H1 (cell line): Measurements from ENCODE around the gene RANBP17. TPM values are rescaled to one million over a fixed set of nuclear protein-coding genes. Genes with fewer than 3 reads are reported as not detected.

Experiments
- CTCF ChIA-PET: fragments of 300-600 bp; sonication (Branson Sonifier 250); formaldehyde crosslinking; loops from one replicate; lab custom pipeline; 2021; ENCODE audit not compliant: partially characterized antibody; lab: Charles Lee
- POLR2A ChIA-PET: fragments of 300-600 bp; sonication (Branson Sonifier 250); formaldehyde crosslinking; loops from one replicate; lab custom pipeline; 2021; ENCODE audit warnings: inconsistent platforms; ENCODE audit not compliant: partially characterized antibody; lab: Charles Lee
- DNase-seq, 2 experiments: peaks; one replicate each; pipeline versions ENCODE4 v3.0.0 to v3.0.0-alpha.2; 2010 to 2022; ENCODE audit warnings: low spot score in 2 of 2, low read depth in 1 of 2, mixed read lengths in 1 of 2
- FAIRE-seq: peaks from 2 replicates; lab custom pipeline; 2011; peaks lifted over from hg19 to GRCh38; lab: Jason Lieb, UNC
- H2AFZ ChIP-seq: 2 replicates; pipeline ENCODE4 v1.8.1; 2012; ENCODE audit warnings: low read length, inconsistent platforms
- H2AK5ac ChIP-seq: 2 replicates; pipeline ENCODE4 v1.6.1; 2013; ENCODE audit warnings: low read depth, low read length
- H2BK120ac ChIP-seq: replicated peaks from 2 replicates; pipeline ENCODE3; 2013; ENCODE audit warnings: low read depth, low read length, inconsistent platforms
- H2BK12ac ChIP-seq: 2 replicates; pipeline ENCODE4 v1.6.1; 2013; ENCODE audit warnings: low read depth, low read length
- H2BK15ac ChIP-seq: 2 replicates; pipeline ENCODE4 v1.6.1; 2013; ENCODE audit warnings: low read length
- H2BK20ac ChIP-seq: 2 replicates; pipeline ENCODE4 v1.6.1; 2013; ENCODE audit warnings: low read length
- H2BK5ac ChIP-seq: 2 replicates; pipeline ENCODE4 v1.6.1; 2013; ENCODE audit warnings: low read depth, low read length
- H3K14ac ChIP-seq: 2 replicates; pipeline ENCODE4 v1.6.1; 2013; ENCODE audit warnings: inconsistent platforms; ENCODE audit not compliant: insufficient read length
- H3K18ac ChIP-seq: 2 replicates; pipeline ENCODE4 v1.6.1; 2013; ENCODE audit warnings: low read length; ENCODE audit errors: extremely low read depth
- H3K23ac ChIP-seq: 2 replicates; pipeline ENCODE4 v1.6.1; 2013; ENCODE audit warnings: inconsistent platforms; ENCODE audit not compliant: insufficient read length
- H3K23me2 ChIP-seq: 2 replicates; pipeline ENCODE4 v1.6.1; 2013; ENCODE audit warnings: low read depth, low read length
- H3K27ac ChIP-seq: 2 replicates; pipeline ENCODE4 v1.6.1; 2011; ENCODE audit warnings: low read depth, low read length, inconsistent platforms
- H3K27me3 ChIP-seq, 4 experiments: replicated peaks in 1 of 4; 1 replicate in 1 of 4; 2 replicates in 3 of 4; pipeline versions ENCODE4 v1.6.1 to v1.8.1; 2011 to 2013; ENCODE audit warnings: low read length in 3 of 4, mild to moderate bottlenecking in 3 of 4, inconsistent platforms in 2 of 4, mixed read lengths in 2 of 4, moderate library complexity in 1 of 4; ENCODE audit not compliant: control insufficient read depth in 3 of 4, insufficient read depth in 3 of 4; ENCODE audit errors: extremely low read depth in 1 of 4
- H3K36me3 ChIP-seq, 4 experiments: 2 replicates each; pipeline versions ENCODE4 v1.6.1 to v1.8.1; 2011 to 2013; ENCODE audit warnings: mild to moderate bottlenecking in 4 of 4, low read length in 3 of 4, moderate library complexity in 2 of 4, control low read depth in 1 of 4, inconsistent platforms in 1 of 4; ENCODE audit not compliant: insufficient read depth in 4 of 4, control insufficient read depth in 2 of 4
- H3K4ac ChIP-seq: replicated peaks from 2 replicates; pipeline ENCODE3; 2013; ENCODE audit warnings: low read length, low read depth, mixed read lengths, inconsistent platforms; ENCODE audit not compliant: insufficient read length
- H3K4me1 ChIP-seq, 4 experiments: replicated peaks in 1 of 4; 1 replicate in 1 of 4; 2 replicates in 3 of 4; pipeline versions ENCODE4 v1.6.1 to v1.8.1; 2011 to 2013; ENCODE audit warnings: low read length in 3 of 4, inconsistent platforms in 2 of 4, mixed read lengths in 1 of 4; ENCODE audit not compliant: insufficient read depth in 4 of 4, control insufficient read depth in 3 of 4
- H3K4me2 ChIP-seq, 2 experiments: 2 replicates each; pipeline versions ENCODE4 v1.6.1 to v1.8.1; 2011 to 2013; ENCODE audit warnings: low read depth in 2 of 2, low read length in 2 of 2, control low read depth in 1 of 2, inconsistent platforms in 1 of 2, mild to moderate bottlenecking in 1 of 2; ENCODE audit not compliant: insufficient read depth in 1 of 2
- H3K4me3 ChIP-seq, 4 experiments: fragments of 200-600, 300-600 bp in 1 of 4; sonication (generic), shearing (Covaris generic), sonication (Bioruptor Twin) in 1 of 4; 2 replicates each; pipeline versions ENCODE4 v1.5.1 to v1.8.1; 2011 to 2016; ENCODE audit warnings: low read length in 4 of 4, low read depth in 3 of 4, control low read depth in 2 of 4, inconsistent platforms in 2 of 4, mild to moderate bottlenecking in 2 of 4, mixed read lengths in 1 of 4, moderate library complexity in 1 of 4; ENCODE audit not compliant: insufficient read depth in 2 of 4; ENCODE audit errors: extremely low read depth in 1 of 4
- H3K56ac ChIP-seq: replicated peaks from 2 replicates; pipeline ENCODE3; 2013; ENCODE audit warnings: low read depth, mild to moderate bottlenecking, mixed read lengths, low read length, inconsistent platforms; ENCODE audit not compliant: insufficient read length
- H3K79me1 ChIP-seq: 2 replicates; pipeline ENCODE4 v1.6.1; 2013; ENCODE audit warnings: low read depth, low read length, control low read depth
- H3K79me2 ChIP-seq, 2 experiments: 2 replicates each; pipeline versions ENCODE4 v1.6.1 to v1.8.1; 2012 to 2013; ENCODE audit warnings: low read length in 2 of 2, mild to moderate bottlenecking in 2 of 2, inconsistent platforms in 1 of 2; ENCODE audit not compliant: insufficient read depth in 2 of 2, control insufficient read depth in 1 of 2
- H3K9ac ChIP-seq, 4 experiments: replicated peaks in 1 of 4; 1 replicate in 1 of 4; 2 replicates in 3 of 4; pipeline versions ENCODE4 v1.6.1 to v1.8.1; 2011 to 2013; ENCODE audit warnings: low read depth in 3 of 4, low read length in 3 of 4, control low read depth in 2 of 4, mild to moderate bottlenecking in 2 of 4, moderate library complexity in 2 of 4, inconsistent platforms in 1 of 4; ENCODE audit errors: extremely low read depth in 1 of 4
- H3K9me3 ChIP-seq, 2 experiments: 2 replicates each; pipeline versions ENCODE4 v1.6.1 to v1.8.1; 2012 to 2013; ENCODE audit warnings: mild to moderate bottlenecking in 2 of 2, moderate library complexity in 2 of 2, control low read depth in 1 of 2, inconsistent platforms in 1 of 2, low read depth in 1 of 2, low read length in 1 of 2, mixed read lengths in 1 of 2; ENCODE audit not compliant: insufficient read depth in 2 of 2
- H4K20me1 ChIP-seq, 2 experiments: replicated peaks in 1 of 2; 2 replicates each; pipeline versions ENCODE3 to v1.8.1; 2011 to 2013; ENCODE audit warnings: inconsistent platforms in 2 of 2, low read length in 2 of 2, mild to moderate bottlenecking in 1 of 2; ENCODE audit not compliant: insufficient read depth in 2 of 2, control insufficient read depth in 1 of 2
- H4K5ac ChIP-seq: 2 replicates; pipeline ENCODE4 v1.6.1; 2013; ENCODE audit warnings: low read length, low read depth, mixed read lengths, inconsistent platforms; ENCODE audit not compliant: insufficient read length
- H4K8ac ChIP-seq: 2 replicates; pipeline ENCODE4 v1.8.0; 2013; ENCODE audit warnings: mild to moderate bottlenecking, moderate library complexity, low read length, inconsistent platforms; ENCODE audit not compliant: insufficient read depth; ENCODE audit errors: extremely low read depth
- H4K91ac ChIP-seq: replicated peaks from 2 replicates; pipeline ENCODE3; 2013; ENCODE audit warnings: low read length, mixed read lengths, inconsistent platforms; ENCODE audit not compliant: insufficient read length
- BRCA1 ChIP-seq: IDR thresholded peaks from 2 replicates; pipeline ENCODE4 v1.6.1; 2012; ENCODE audit warnings: low read depth, low read length, improper control_type of control experiment
- CBX5 ChIP-seq: fragments of 300-800, 300-1000 bp; sonication (generic); IDR thresholded peaks from 2 replicates; pipeline ENCODE4 v1.7.1; 2016; ENCODE audit warnings: antibody characterized with exemption, low read length, low read depth
- CBX8 ChIP-seq: fragments of 300-800, 300-1000 bp; sonication (generic); IDR thresholded peaks from 2 replicates; pipeline ENCODE4 v1.7.1; 2016; ENCODE audit warnings: low read depth, low read length, borderline replicate concordance
- CEBPB ChIP-seq: IDR thresholded peaks from 2 replicates; pipeline ENCODE4 v1.6.1; 2012; ENCODE audit warnings: low read depth, low read length
- CHD2 ChIP-seq: IDR thresholded peaks from 2 replicates; pipeline ENCODE4 v1.6.1; 2012; ENCODE audit warnings: low read length, improper control_type of control experiment
- EZH2 ChIP-seq: fragments of 200-600 bp; sonication (generic); IDR thresholded peaks from 2 replicates; pipeline ENCODE4 v1.7.1; 2012; ENCODE audit warnings: low read depth, mild to moderate bottlenecking, moderate library complexity, low read length, inconsistent platforms; ENCODE audit not compliant: severe bottlenecking
- GABPA ChIP-seq: IDR thresholded peaks from 2 replicates; pipeline ENCODE4 v1.6.1; 2011; ENCODE audit warnings: mild to moderate bottlenecking, low read length, moderate library complexity, borderline replicate concordance; ENCODE audit not compliant: insufficient read depth
- JUN ChIP-seq: IDR thresholded peaks from 2 replicates; pipeline ENCODE4 v1.6.1; 2011; ENCODE audit warnings: low read depth, mild to moderate bottlenecking, improper control_type of control experiment, low read length
- JUND ChIP-seq: IDR thresholded peaks from 2 replicates; pipeline ENCODE4 v1.6.1; 2011; ENCODE audit warnings: mild to moderate bottlenecking, improper control_type of control experiment, low read length
- KDM1A ChIP-seq: fragments of 200-600, 300-600 bp; sonication (generic); IDR thresholded peaks from 2 replicates; pipeline ENCODE4 v1.7.1; 2016; ENCODE audit warnings: mild to moderate bottlenecking, low read length, borderline replicate concordance
- KDM4A ChIP-seq: IDR thresholded peaks from one replicate; pipeline ENCODE4 v1.7.1; 2012; ENCODE audit warnings: low read depth, mild to moderate bottlenecking, moderate library complexity, low read length, inconsistent platforms; ENCODE audit not compliant: severe bottlenecking
- NANOG ChIP-seq: IDR thresholded peaks from 2 replicates; pipeline ENCODE4 v1.6.1; 2011; ENCODE audit warnings: low read length, low read depth, mild to moderate bottlenecking, inconsistent platforms; ENCODE audit not compliant: insufficient read depth, poor library complexity, severe bottlenecking
- PHF8 ChIP-seq: fragments of 200-600 bp; sonication (generic); conservative IDR thresholded peaks from 2 replicates; pipeline ENCODE4 v1.7.1; 2012; ENCODE audit warnings: low read depth, mild to moderate bottlenecking, inconsistent platforms, low read length, moderate library complexity
- POU5F1 ChIP-seq: IDR thresholded peaks from 2 replicates; pipeline ENCODE4 v1.6.1; 2011; ENCODE audit warnings: low read depth, mild to moderate bottlenecking, low read length, moderate library complexity
- TCF12 ChIP-seq: IDR thresholded peaks from 2 replicates; pipeline ENCODE4 v1.6.1; 2011; ENCODE audit warnings: low read depth, mild to moderate bottlenecking, low read length
- WGBS, 2 experiments: shearing (Covaris generic) in 1 of 2; methylation state at CpG; one replicate each; pipeline versions ENCODE4 v1.1.6 to v1.1.7; 2013 to 2015; ENCODE audit warnings: low lambda C conversion rate in 2 of 2, mixed read lengths in 2 of 2, inconsistent platforms in 1 of 2, low coverage in 1 of 2, missing lambda C conversion rate in 1 of 2; ENCODE audit not compliant: insufficient replicate concordance in 2 of 2, insufficient coverage in 1 of 2, insufficient read length in 1 of 2; ENCODE audit errors: extremely low coverage in 1 of 2, missing lambda C conversion rate in 1 of 2; 5-methylcytosine and 5-hydroxymethylcytosine counted together
- polyA plus RNA-seq, 7 experiments: library from polyadenylated mRNA; depleted of rRNA in 3 of 7; stranded (reverse) in 5 of 7; unstranded in 2 of 7; fragments of >200 nt in 5 of 7; fragments of 200-250 nt in 2 of 7; gene quantifications; 1 replicate in 5 of 7; 2 replicates in 1 of 7; 4 replicates in 1 of 7; pipeline versions ENCODE4 v1.2.1 to v1.2.3, GENCODE V29; 2011 to 2013; ENCODE audit warnings: missing spikeins in 2 of 7, mixed read lengths in 2 of 7
- total RNA-seq: library from RNA; stranded (reverse); fragmentation: NEBNext Ultra II Directional; extraction: Animal tissue kit (Norgen Biotek cat#: 25700); gene quantifications from 2 replicates; pipeline ENCODE4 v1.2.1, GENCODE V29; 2021

The RANBP17 gene
- total and polyA plus RNA-seq, 2 of the 8 experiments (the other 6 are each of a cell fraction or from before 2014, with no cell fraction given) = 8.6 to 21.3 TPM

DNA sequence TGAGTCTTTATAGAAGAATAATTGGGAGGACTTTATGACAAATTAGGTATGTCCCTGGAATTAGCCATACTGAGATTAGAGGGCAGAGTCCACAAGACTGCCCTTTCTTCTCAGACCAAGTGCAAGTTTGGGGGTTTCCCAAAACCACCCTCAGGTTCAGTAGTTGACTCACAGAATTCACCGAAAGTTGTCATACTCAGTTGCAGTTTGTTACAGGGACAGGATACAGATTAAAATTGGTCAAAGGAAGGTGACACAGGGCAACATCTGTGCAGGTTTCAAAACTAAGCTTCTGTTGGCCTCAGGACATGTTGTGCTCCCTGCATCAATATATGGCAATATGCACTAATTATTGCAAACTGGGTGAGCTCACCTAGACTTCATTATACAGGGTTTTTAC lies 3.8 kb downstream of the RANBP17 start:
- peaks cover 3 to 76% of the 10 kb centered on the region in 2 experiments; a peak in 3 of 4 replicates for H3K79me2 ChIP-seq
- CTCF ChIA-PET = no interaction called here
- FAIRE-seq = no peak
- TF ChIP-seq GABPA (no peak), BRCA1 (no peak), PHF8 (no peak), NANOG (no peak), CBX5 (no peak), CBX8 (no peak), CHD2 (no peak), JUND (no peak), KDM4A (no peak), JUN (no peak), KDM1A (no peak), EZH2 (no peak), CEBPB (no peak), TCF12 (no peak), POU5F1 (no peak)

More for the DNA sequence above, 3.8 kb downstream of the RANBP17 start:
- no peak overlapping the region for H3K23ac ChIP-seq
- no peaks in the 10 kb centered on the region for H3K36me3 ChIP-seq
- no peak overlapping the region for H2AK5ac ChIP-seq
- no peak overlapping the region for H3K4ac ChIP-seq
- H4K8ac ChIP-seq = no peak overlapping the region
- peaks cover 3 to 9% of the 10 kb centered on the region in 2 experiments; a peak in 2 of 4 replicates for H3K9me3 ChIP-seq
- peaks cover 0 to 3% (median 1%) of the 10 kb centered on the region in 4 experiments; a peak in 3 of 7 replicates for H3K27me3 ChIP-seq
- no peak overlapping the region for H2BK120ac ChIP-seq
- POLR2A ChIA-PET = interaction anchor here (1.7 kb wide), 1 partner anchor 117 kb away, joined by 3 read pairs; no protein-coding TSS in a partner anchor
- no peak overlapping the region for H2BK12ac ChIP-seq
- peaks cover 9% of the 10 kb centered on the region for H3K23me2 ChIP-seq
- H3K14ac ChIP-seq = no peak overlapping the region
- peaks cover 2 to 6% of the 10 kb centered on the region in 2 experiments for H4K20me1 ChIP-seq
- no peak overlapping the region for H3K9ac ChIP-seq
- H4K5ac ChIP-seq = no peak overlapping the region
- no peak overlapping the region for H3K56ac ChIP-seq
- H3K79me1 ChIP-seq = peaks cover 4% of the 10 kb centered on the region; the same call in 1 of the 2 replicates
- no peak overlapping the region for H3K4me2 ChIP-seq
- WGBS, 2 experiments = 88% methylated on average over 1 of the region's 1 CpG; no CpG with 5 or more reads in 1 of the 2 experiments
- no peak overlapping the region for H3K18ac ChIP-seq
- no peak overlapping the region for H2BK5ac ChIP-seq
- H3K4me3 ChIP-seq = no peak overlapping the region
- H3K4me1 ChIP-seq = peaks cover 0 to 5% (median 1%) of the 10 kb centered on the region in 4 experiments; a peak in 2 of 7 replicates
- no peak overlapping the region for H2BK20ac ChIP-seq
- DNase-seq = no peak
- no peak overlapping the region for H4K91ac ChIP-seq
- no peak overlapping the region for H3K27ac ChIP-seq
- H2AFZ ChIP-seq = no peak overlapping the region
- H2BK15ac ChIP-seq = no peak overlapping the region
